H9 (cell line): ENCODE data around the gene DENND4B. TPM values are rescaled to one million over a fixed set of nuclear protein-coding genes. Genes with fewer than 3 reads are reported as not detected.

Experiments used
- DNase-seq: peaks from one replicate; pipeline ENCODE4 v3.0.0-alpha.2; 2017
- H2AFZ ChIP-seq: one replicate; pipeline ENCODE4 v1.6.1; 2013; ENCODE audit warnings: mild to moderate bottlenecking, low read length, control low read depth, moderate library complexity
- H2AK5ac ChIP-seq: 2 replicates; pipeline ENCODE4 v1.6.1; 2013; ENCODE audit warnings: low read length, control low read depth, mixed read lengths; ENCODE audit not compliant: insufficient read length
- H2BK120ac ChIP-seq: one replicate; pipeline ENCODE4 v1.6.1; 2013; ENCODE audit warnings: low read depth, mild to moderate bottlenecking, low read length, control low read depth, inconsistent platforms; ENCODE audit not compliant: poor library complexity, severe bottlenecking
- H2BK12ac ChIP-seq: 2 replicates; pipeline ENCODE4 v1.6.1; 2013; ENCODE audit warnings: low read length, control low read depth, mixed read lengths, low read depth; ENCODE audit not compliant: insufficient read length
- H2BK15ac ChIP-seq: 2 replicates; pipeline ENCODE4 v1.6.1; 2013; ENCODE audit warnings: low read depth, low read length, control low read depth
- H2BK20ac ChIP-seq: one replicate; pipeline ENCODE4 v1.6.1; 2013; ENCODE audit warnings: low read depth, mild to moderate bottlenecking, low read length, control low read depth, inconsistent platforms; ENCODE audit not compliant: poor library complexity, severe bottlenecking
- H2BK5ac ChIP-seq: 2 replicates; pipeline ENCODE4 v1.6.1; 2013; ENCODE audit warnings: low read length, control low read depth, mixed read lengths; ENCODE audit not compliant: insufficient read length
- H3K14ac ChIP-seq: 2 replicates; pipeline ENCODE4 v1.6.1; 2013; ENCODE audit warnings: low read length, control low read depth; ENCODE audit not compliant: insufficient read depth
- H3K18ac ChIP-seq: 2 replicates; pipeline ENCODE4 v1.6.1; 2013; ENCODE audit warnings: low read depth, mild to moderate bottlenecking, mixed read lengths, low read length, control low read depth; ENCODE audit not compliant: insufficient read length
- H3K23ac ChIP-seq: 2 replicates; pipeline ENCODE4 v1.6.1; 2013; ENCODE audit warnings: low read length, control low read depth, mixed read lengths, low read depth; ENCODE audit not compliant: insufficient read length
- H3K23me2 ChIP-seq: 2 replicates; pipeline ENCODE4 v1.6.1; 2013; ENCODE audit warnings: low read depth, mild to moderate bottlenecking, mixed read lengths, low read length, control low read depth; ENCODE audit not compliant: insufficient read length, poor library complexity, severe bottlenecking
- H3K27ac ChIP-seq: 2 replicates; pipeline ENCODE4 v1.5.1; 2013; ENCODE audit warnings: low read length, control low read depth, mixed read lengths, low read depth; ENCODE audit not compliant: insufficient read length
- H3K27me3 ChIP-seq: 2 replicates; pipeline ENCODE4 v1.6.1; 2013; ENCODE audit warnings: low read length, control low read depth, inconsistent platforms; ENCODE audit not compliant: insufficient read depth
- H3K4ac ChIP-seq: 2 replicates; pipeline ENCODE4 v1.6.1; 2013; ENCODE audit warnings: low read depth, mild to moderate bottlenecking, control low read depth, inconsistent platforms, low read length, moderate library complexity
- H3K4me1 ChIP-seq: 2 replicates; pipeline ENCODE4 v1.6.1; 2013; ENCODE audit warnings: low read length, control low read depth, inconsistent platforms; ENCODE audit not compliant: insufficient read depth
- H3K4me2 ChIP-seq: 2 replicates; pipeline ENCODE4 v1.6.1; 2013; ENCODE audit warnings: low read length, control low read depth, mixed read lengths; ENCODE audit not compliant: insufficient read length, insufficient read depth
- H3K56ac ChIP-seq: 2 replicates; pipeline ENCODE4 v1.6.1; 2013; ENCODE audit warnings: low read depth, mild to moderate bottlenecking, mixed read lengths, low read length, control low read depth; ENCODE audit not compliant: insufficient read length
- H3K79me1 ChIP-seq: 2 replicates; pipeline ENCODE4 v1.6.1; 2013; ENCODE audit warnings: low read depth, mild to moderate bottlenecking, moderate library complexity, low read length, control low read depth, inconsistent platforms; ENCODE audit not compliant: insufficient read depth, poor library complexity, severe bottlenecking
- H3K79me2 ChIP-seq: 2 replicates; pipeline ENCODE4 v1.6.1; 2013; ENCODE audit warnings: low read length, control low read depth, inconsistent platforms; ENCODE audit not compliant: insufficient read depth
- H3K9ac ChIP-seq: 2 replicates; pipeline ENCODE4 v1.6.1; 2013; ENCODE audit warnings: low read length, control low read depth, mixed read lengths; ENCODE audit not compliant: insufficient read length; ENCODE audit errors: extremely low read depth
- H3K9me3 ChIP-seq: one replicate; pipeline ENCODE4 v1.6.1; 2013; ENCODE audit warnings: low read depth, low read length, inconsistent platforms; ENCODE audit not compliant: control insufficient read depth
- H3T11ph ChIP-seq: one replicate; pipeline ENCODE4 v1.6.1; 2013; ENCODE audit warnings: mild to moderate bottlenecking, low read length, control low read depth, inconsistent platforms
- H4K20me1 ChIP-seq: one replicate; pipeline ENCODE4 v1.6.1; 2013; ENCODE audit not compliant: control insufficient read depth, insufficient read length, insufficient read depth
- H4K5ac ChIP-seq: 2 replicates; pipeline ENCODE4 v1.6.1; 2013; ENCODE audit warnings: low read depth, mild to moderate bottlenecking, mixed read lengths, low read length, control low read depth; ENCODE audit not compliant: insufficient read length
- H4K8ac ChIP-seq: replicated peaks from 2 replicates; pipeline ENCODE4 v1.6.1; 2013; ENCODE audit warnings: low read length, control low read depth, mixed read lengths, low read depth; ENCODE audit not compliant: insufficient read length
- H4K91ac ChIP-seq: 2 replicates; pipeline ENCODE4 v1.6.1; 2013; ENCODE audit warnings: low read depth, mild to moderate bottlenecking, moderate library complexity, mixed read lengths, low read length, control low read depth; ENCODE audit not compliant: insufficient read length
- H3K27ac Mint-ChIP-seq, 3 experiments: 2 replicates in 2 of 3; 3 replicates in 1 of 3; pipeline ENCODE4 v1.8.0; 2020 to 2021; ENCODE audit warnings: mixed read lengths in 3 of 3, mild to moderate bottlenecking in 1 of 3, moderate library complexity in 1 of 3
- H3K27me3 Mint-ChIP-seq: 2 replicates; pipeline ENCODE4 v1.8.0; 2021; ENCODE audit warnings: low read depth, mild to moderate bottlenecking, moderate library complexity, mixed read lengths
- H3K36me3 Mint-ChIP-seq, 3 experiments: 2 replicates in 2 of 3; 3 replicates in 1 of 3; pipeline ENCODE4 v1.8.0; 2020 to 2021; ENCODE audit warnings: low read depth in 3 of 3, mixed read lengths in 3 of 3; ENCODE audit not compliant: insufficient read depth in 1 of 3
- H3K4me1 Mint-ChIP-seq, 2 experiments: 2 replicates each; pipeline ENCODE4 v1.8.0; 2020; ENCODE audit warnings: mixed read lengths in 2 of 2
- H3K4me3 Mint-ChIP-seq, 2 experiments: 2 replicates in 1 of 2; 3 replicates in 1 of 2; pipeline ENCODE4 v1.8.0; 2020 to 2021; ENCODE audit warnings: mild to moderate bottlenecking in 2 of 2, mixed read lengths in 2 of 2, moderate library complexity in 1 of 2
- H3K9me3 Mint-ChIP-seq, 2 experiments: 2 replicates in 1 of 2; 3 replicates in 1 of 2; pipeline ENCODE4 v1.8.0; 2020; ENCODE audit warnings: mild to moderate bottlenecking in 2 of 2, mixed read lengths in 2 of 2, moderate library complexity in 1 of 2
- WGBS: extraction: QIAGEN DNeasy Blood & Tissue Kit; methylation state at CpG from one replicate; pipeline ENCODE4 v1.1.7; 2013; ENCODE audit warnings: missing lambda C conversion rate, low lambda C conversion rate, mixed read lengths; ENCODE audit not compliant: insufficient read length; ENCODE audit errors: extremely low coverage; 5-methylcytosine and 5-hydroxymethylcytosine counted together
- total RNA-seq: library from RNA; stranded (reverse); gene quantifications from 2 replicates; pipeline ENCODE4 v1.2.1, GENCODE V29; 2021
- TF ChIP-seq, protein P1 (sequence below): fragments of 200-600 bp; sonication (generic); conservative IDR thresholded peaks from 3 replicates; pipeline ENCODE4 v1.8.0; 2021; ENCODE audit warnings: antibody characterized with exemption, mild to moderate bottlenecking

DENND4B gene
- total RNA-seq, 1 experiment from 2014 or later = 84.6 TPM

- no peak overlapping the region for H2AFZ ChIP-seq
- peaks cover 4% of the 10 kb centered on the region for H4K20me1 ChIP-seq
- H3K4ac ChIP-seq = no peak overlapping the region
- no CpG with 5 or more reads among the region's 4 CpGs for WGBS
- no peak overlapping the region for H3K14ac ChIP-seq
- H3K9ac ChIP-seq = no peak overlapping the region
- no peak overlapping the region for H2BK120ac ChIP-seq
- H2BK12ac ChIP-seq = no peak overlapping the region
- H2AK5ac ChIP-seq = no peak overlapping the region
- H4K5ac ChIP-seq = no peak overlapping the region
- no peaks in the 10 kb centered on the region for H3K9me3 ChIP-seq
- no peak overlapping the region for H2BK20ac ChIP-seq
- H3K4me2 ChIP-seq = no peak overlapping the region
- DNase-seq = no peak
- Mint-ChIP-seq H3K27ac (no peak overlapping the region), H3K4me3 (no peak overlapping the region), H3K4me1 (peaks cover 4 to 7% of the 10 kb centered on the region in 2 experiments), H3K9me3 (no peaks in the 10 kb centered on the region), H3K27me3 (no peaks in the 10 kb centered on the region), H3K36me3 (peaks cover 2 to 12% (median 12%) of the 10 kb centered on the region in 3 experiments; a peak in 6 of 7 replicates)
- H3K23me2 ChIP-seq = peaks cover 14% of the 10 kb centered on the region
- no peak overlapping the region for H3T11ph ChIP-seq
- H4K91ac ChIP-seq = no peak overlapping the region
- no peak overlapping the region for H3K23ac ChIP-seq
- H3K4me1 ChIP-seq = no peaks in the 10 kb centered on the region
- peaks cover 6% of the 10 kb centered on the region; the same call in 1 of the 2 replicates for H3K79me2 ChIP-seq
- H3K18ac ChIP-seq = no peak overlapping the region
- no peaks in the 10 kb centered on the region for H3K27me3 ChIP-seq
- H3K79me1 ChIP-seq = no peaks in the 10 kb centered on the region
- H2BK5ac ChIP-seq = no peak overlapping the region
- no peak overlapping the region for H3K27ac ChIP-seq
- H2BK15ac ChIP-seq = no peak overlapping the region
- H4K8ac ChIP-seq = no peak overlapping the region
- TF ChIP-seq, protein P1, sequence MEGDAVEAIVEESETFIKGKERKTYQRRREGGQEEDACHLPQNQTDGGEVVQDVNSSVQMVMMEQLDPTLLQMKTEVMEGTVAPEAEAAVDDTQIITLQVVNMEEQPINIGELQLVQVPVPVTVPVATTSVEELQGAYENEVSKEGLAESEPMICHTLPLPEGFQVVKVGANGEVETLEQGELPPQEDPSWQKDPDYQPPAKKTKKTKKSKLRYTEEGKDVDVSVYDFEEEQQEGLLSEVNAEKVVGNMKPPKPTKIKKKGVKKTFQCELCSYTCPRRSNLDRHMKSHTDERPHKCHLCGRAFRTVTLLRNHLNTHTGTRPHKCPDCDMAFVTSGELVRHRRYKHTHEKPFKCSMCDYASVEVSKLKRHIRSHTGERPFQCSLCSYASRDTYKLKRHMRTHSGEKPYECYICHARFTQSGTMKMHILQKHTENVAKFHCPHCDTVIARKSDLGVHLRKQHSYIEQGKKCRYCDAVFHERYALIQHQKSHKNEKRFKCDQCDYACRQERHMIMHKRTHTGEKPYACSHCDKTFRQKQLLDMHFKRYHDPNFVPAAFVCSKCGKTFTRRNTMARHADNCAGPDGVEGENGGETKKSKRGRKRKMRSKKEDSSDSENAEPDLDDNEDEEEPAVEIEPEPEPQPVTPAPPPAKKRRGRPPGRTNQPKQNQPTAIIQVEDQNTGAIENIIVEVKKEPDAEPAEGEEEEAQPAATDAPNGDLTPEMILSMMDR = no peak
- no peak overlapping the region for H3K56ac ChIP-seq
Measured at GRCh38 chr1:153926405-153926804, 20.1 kb downstream of the DENND4B start.
